Uterus (tissue), 2 donors: ENCODE measurements around the gene SIGLEC12.

Experiments used
- CTCF ChIP-seq, 4 experiments: fragments of 200-600 bp in 2 of 4; fragments of 450-650 bp in 2 of 4; sonication (generic) in 2 of 4; IDR thresholded peaks; one replicate each; pipeline ENCODE4 v1.5.1; 2016 to 2019; ENCODE audit warnings: antibody characterized with exemption in 4 of 4, mild to moderate bottlenecking in 2 of 4, moderate library complexity in 1 of 4
- POLR2A ChIP-seq, 2 donors: fragments of 450-650 bp; IDR thresholded peaks; one replicate each; pipeline ENCODE4 v1.6.1; 2016; ENCODE audit warnings: antibody characterized with exemption in 2 of 2, mild to moderate bottlenecking in 1 of 2, moderate library complexity in 1 of 2

- TF ChIP-seq POLR2A (IDR thresholded peaks at IDR 0.05) (no peak), CTCF (IDR thresholded peaks at IDR 0.05) (no peak)
Observed at GRCh38 chr19:51546107-51546649, 44.6 kb upstream of the SIGLEC12 start.
